ENCODE measurements around the gene CLNK.

DNA sequence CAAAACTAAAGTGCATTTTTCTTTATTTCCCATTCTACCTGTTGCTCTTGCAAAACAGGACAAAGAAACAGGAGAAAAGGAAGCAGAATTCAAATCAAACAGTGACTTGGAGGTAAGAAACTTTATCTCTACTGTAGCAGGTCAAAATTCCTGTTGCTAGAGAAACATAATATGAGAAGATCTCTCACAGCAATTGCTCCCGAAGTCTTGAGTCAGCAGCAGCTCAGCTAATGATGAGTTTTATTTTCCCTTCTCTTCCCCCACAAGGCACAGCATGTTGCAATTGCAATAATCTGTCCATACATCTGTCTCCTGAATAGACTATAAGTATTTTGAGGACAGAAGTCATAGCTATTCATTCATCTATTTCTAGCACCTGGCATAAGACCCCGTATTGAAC, 112.7 kb downstream of the CLNK start:
- TF ChIP-seq JUND (IDR thresholded peaks at IDR 0.05) (no peak), YY1 (IDR thresholded peaks at IDR 0.05; ENCODE audit: extremely low read depth, insufficient replicate concordance, low read depth, low read length) (no peak), MAX (IDR thresholded peaks at IDR 0.05) (no peak), EZH2 (IDR thresholded peaks at IDR 0.05) (no peak), POLR2A (IDR thresholded peaks at IDR 0.05; ENCODE audit: borderline replicate concordance, extremely low read depth, insufficient read depth, insufficient read length) (no peak), SRF (IDR thresholded peaks at IDR 0.05; ENCODE audit: low read depth) (no peak), FOSL1 (IDR thresholded peaks at IDR 0.05; ENCODE audit: low read depth) (no peak), ZFX (IDR thresholded peaks at IDR 0.05) (no peak)
- TF ChIP-seq, protein P1, sequence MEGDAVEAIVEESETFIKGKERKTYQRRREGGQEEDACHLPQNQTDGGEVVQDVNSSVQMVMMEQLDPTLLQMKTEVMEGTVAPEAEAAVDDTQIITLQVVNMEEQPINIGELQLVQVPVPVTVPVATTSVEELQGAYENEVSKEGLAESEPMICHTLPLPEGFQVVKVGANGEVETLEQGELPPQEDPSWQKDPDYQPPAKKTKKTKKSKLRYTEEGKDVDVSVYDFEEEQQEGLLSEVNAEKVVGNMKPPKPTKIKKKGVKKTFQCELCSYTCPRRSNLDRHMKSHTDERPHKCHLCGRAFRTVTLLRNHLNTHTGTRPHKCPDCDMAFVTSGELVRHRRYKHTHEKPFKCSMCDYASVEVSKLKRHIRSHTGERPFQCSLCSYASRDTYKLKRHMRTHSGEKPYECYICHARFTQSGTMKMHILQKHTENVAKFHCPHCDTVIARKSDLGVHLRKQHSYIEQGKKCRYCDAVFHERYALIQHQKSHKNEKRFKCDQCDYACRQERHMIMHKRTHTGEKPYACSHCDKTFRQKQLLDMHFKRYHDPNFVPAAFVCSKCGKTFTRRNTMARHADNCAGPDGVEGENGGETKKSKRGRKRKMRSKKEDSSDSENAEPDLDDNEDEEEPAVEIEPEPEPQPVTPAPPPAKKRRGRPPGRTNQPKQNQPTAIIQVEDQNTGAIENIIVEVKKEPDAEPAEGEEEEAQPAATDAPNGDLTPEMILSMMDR (IDR thresholded peaks at IDR 0.05 in 2 of 3, conservative IDR thresholded peaks at IDR 0.05 in 1 of 3; ENCODE audit: borderline replicate concordance in 1 of 3, insufficient read depth in 1 of 3, low read depth in 2 of 3, low read length in 2 of 3) = no peak

All from HCT116 (cell line).